HEK293 (cell line): ENCODE results near the gene KLHL8.

Experiments
- BCL11A ChIP-seq: fragments of 450-650 bp; formaldehyde crosslinking; IDR thresholded peaks from 2 replicates; pipeline ENCODE4 v1.5.1; 2016; ENCODE audit warnings: low read depth, missing biosample characterization, missing genetic modification characterization
- GLIS2 ChIP-seq: fragments of 450-650 bp; formaldehyde crosslinking; IDR thresholded peaks from 2 replicates; pipeline ENCODE4 v1.5.1; 2016; ENCODE audit warnings: missing biosample characterization, missing genetic modification characterization
- MYNN ChIP-seq: fragments of 450-650 bp; formaldehyde crosslinking; IDR thresholded peaks from 2 replicates; pipeline ENCODE4 v1.5.1; 2016; ENCODE audit warnings: missing biosample characterization, missing genetic modification characterization, borderline replicate concordance
- REPIN1 ChIP-seq: fragments of 450-650 bp; formaldehyde crosslinking; IDR thresholded peaks from 2 replicates; pipeline ENCODE4 v1.5.1; 2017; ENCODE audit warnings: missing biosample characterization, missing genetic modification characterization, low read depth
- TCF7L2 ChIP-seq: IDR thresholded peaks from 2 replicates; pipeline ENCODE4 v1.6.1; 2011; ENCODE audit warnings: low read depth, mild to moderate bottlenecking, inconsistent platforms, low read length, moderate library complexity, borderline replicate concordance
- ZBTB20 ChIP-seq: fragments of 450-650 bp; formaldehyde crosslinking; IDR thresholded peaks from 2 replicates; pipeline ENCODE4 v1.5.1; 2016; ENCODE audit warnings: missing biosample characterization, missing genetic modification characterization
- ZEB2 ChIP-seq: fragments of 450-650 bp; formaldehyde crosslinking; IDR thresholded peaks from 2 replicates; pipeline ENCODE4 v1.5.1; 2016; ENCODE audit warnings: missing biosample characterization, missing genetic modification characterization
- ZFP37 ChIP-seq: fragments of 450-650 bp; formaldehyde crosslinking; IDR thresholded peaks from 2 replicates; pipeline ENCODE4 v1.5.1; 2016; ENCODE audit warnings: missing biosample characterization, missing genetic modification characterization
- ZNF114 ChIP-seq: fragments of 450-650 bp; formaldehyde crosslinking; IDR thresholded peaks from 2 replicates; pipeline ENCODE4 v1.5.0; 2017; ENCODE audit warnings: missing biosample characterization, missing genetic modification characterization
- ZNF155 ChIP-seq: fragments of 450-650 bp; formaldehyde crosslinking; IDR thresholded peaks from 2 replicates; pipeline ENCODE4 v1.5.1; 2016; ENCODE audit warnings: missing biosample characterization, missing genetic modification characterization
- ZNF202 ChIP-seq: fragments of 450-650 bp; formaldehyde crosslinking; IDR thresholded peaks from 2 replicates; pipeline ENCODE4 v1.5.1; 2016; ENCODE audit warnings: missing biosample characterization, missing genetic modification characterization, borderline replicate concordance
- ZNF280D ChIP-seq: fragments of 450-650 bp; formaldehyde crosslinking; IDR thresholded peaks from 2 replicates; pipeline ENCODE4 v1.5.1; 2016; ENCODE audit warnings: missing biosample characterization, missing genetic modification characterization
- ZNF302 ChIP-seq: fragments of 450-650 bp; formaldehyde crosslinking; IDR thresholded peaks from 2 replicates; pipeline ENCODE4 v1.5.1; 2016; ENCODE audit warnings: missing biosample characterization, missing genetic modification characterization, low read depth
- ZNF341 ChIP-seq: fragments of 450-650 bp; formaldehyde crosslinking; IDR thresholded peaks from 2 replicates; pipeline ENCODE4; 2016; ENCODE audit warnings: low read depth, missing biosample characterization, missing genetic modification characterization
- ZNF501 ChIP-seq: fragments of 450-650 bp; formaldehyde crosslinking; IDR thresholded peaks from 2 replicates; pipeline ENCODE4 v1.5.1; 2016; ENCODE audit warnings: missing biosample characterization, missing genetic modification characterization
- ZNF571 ChIP-seq: fragments of 450-650 bp; formaldehyde crosslinking; IDR thresholded peaks from 2 replicates; pipeline ENCODE4 v1.5.0; 2017; ENCODE audit warnings: missing biosample characterization, missing genetic modification characterization
- ZNF664 ChIP-seq: fragments of 450-650 bp; formaldehyde crosslinking; IDR thresholded peaks from 2 replicates; pipeline ENCODE4 v1.5.1; 2016; ENCODE audit warnings: missing biosample characterization, missing genetic modification characterization
- ZNF670 ChIP-seq: fragments of 450-650 bp; formaldehyde crosslinking; IDR thresholded peaks from 2 replicates; pipeline ENCODE4 v1.5.1; 2016; ENCODE audit warnings: missing biosample characterization, missing genetic modification characterization, low read depth
- ZNF785 ChIP-seq: fragments of 450-650 bp; formaldehyde crosslinking; IDR thresholded peaks from 2 replicates; pipeline ENCODE4 v1.5.1; 2016; ENCODE audit warnings: missing biosample characterization, missing genetic modification characterization
- TF ChIP-seq, protein P1 (sequence below): fragments of 450-650 bp; formaldehyde crosslinking; IDR thresholded peaks from 2 replicates; pipeline ENCODE4 v1.5.1; 2016; ENCODE audit warnings: missing biosample characterization, missing genetic modification characterization
- TF ChIP-seq, protein P2 (sequence below): fragments of 450-650 bp; formaldehyde crosslinking; IDR thresholded peaks from 2 replicates; pipeline ENCODE4 v1.5.1; 2016; ENCODE audit warnings: missing biosample characterization, missing genetic modification characterization
- TF ChIP-seq, protein P3 (sequence below): fragments of 450-650 bp; formaldehyde crosslinking; IDR thresholded peaks from 2 replicates; pipeline ENCODE4 v1.5.1; 2016; ENCODE audit warnings: missing biosample characterization, missing genetic modification characterization
- TF ChIP-seq, protein P4 (sequence below): fragments of 450-650 bp; formaldehyde crosslinking; IDR thresholded peaks from 2 replicates; pipeline ENCODE4 v1.5.1; 2016; ENCODE audit warnings: missing biosample characterization, missing genetic modification characterization, borderline replicate concordance
- TF ChIP-seq, protein P5 (sequence below): fragments of 450-650 bp; formaldehyde crosslinking; conservative IDR thresholded peaks from 2 replicates; pipeline ENCODE4 v1.5.1; 2016; ENCODE audit warnings: low read depth, missing biosample characterization, missing genetic modification characterization

Gene KLHL8

DNA sequence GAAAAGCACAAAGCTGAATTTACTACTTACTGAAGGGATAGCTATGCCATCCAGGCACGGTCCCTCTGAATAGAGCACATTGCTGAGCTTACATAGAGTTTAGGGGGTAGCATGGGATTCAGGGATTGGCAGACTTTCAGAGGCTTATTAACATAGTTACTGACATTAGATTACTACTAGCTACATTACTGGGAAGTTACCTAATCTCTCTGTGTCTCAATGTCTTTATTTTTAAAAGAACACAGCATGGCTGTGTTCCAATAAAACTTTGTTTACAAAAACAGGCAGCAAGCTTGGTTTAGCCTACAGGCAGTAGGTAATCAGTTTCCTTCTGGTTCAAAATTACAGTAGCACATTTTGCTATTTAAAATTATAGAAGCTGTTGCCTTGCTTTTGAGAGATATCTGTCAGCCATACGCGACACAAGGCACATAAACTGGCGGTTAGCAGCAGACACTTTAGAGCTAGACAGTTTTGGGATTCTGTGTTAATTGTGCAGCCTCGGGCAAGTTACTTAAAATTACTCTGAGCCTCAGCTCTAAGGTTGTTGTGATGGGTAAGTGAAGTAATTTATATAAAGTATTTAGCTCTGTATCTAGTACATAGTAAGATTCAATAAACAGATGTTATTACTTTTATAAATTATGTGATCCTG lies 6.9 kb downstream of the KLHL8 start (continued):
- TF ChIP-seq, protein P1, sequence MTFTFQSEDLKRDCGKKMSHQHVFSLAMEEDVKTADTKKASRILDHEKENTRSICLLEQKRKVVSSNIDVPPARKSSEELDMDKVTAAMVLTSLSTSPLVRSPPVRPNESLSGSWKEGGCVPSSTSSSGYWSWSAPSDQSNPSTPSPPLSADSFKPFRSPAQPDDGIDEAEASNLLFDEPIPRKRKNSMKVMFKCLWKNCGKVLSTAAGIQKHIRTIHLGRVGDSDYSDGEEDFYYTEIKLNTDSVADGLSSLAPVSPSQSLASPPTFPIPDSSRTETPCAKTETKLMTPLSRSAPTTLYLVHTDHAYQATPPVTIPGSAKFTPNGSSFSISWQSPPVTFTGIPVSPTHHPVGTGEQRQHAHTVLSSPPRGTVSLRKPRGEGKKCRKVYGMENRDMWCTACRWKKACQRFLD (tag by site-specific recombination): no peak
- TF ChIP-seq ZNF280D (tag by site-specific recombination) (no peak), ZBTB20 (tag by site-specific recombination) (no peak), ZEB2 (tag by site-specific recombination) (no peak), BCL11A (tag by site-specific recombination) (no peak), REPIN1 (tag by site-specific recombination) (no peak), ZNF341 (peak; percentile 50; the same call in 1 of the 2 replicates), MYNN (tag by site-specific recombination) (no peak), TCF7L2 (no peak), ZNF202 (tag by site-specific recombination) (no peak), ZNF302 (tag by site-specific recombination) (no peak), ZNF114 (tag by site-specific recombination) (no peak), ZFP37 (no peak), ZNF664 (no peak), GLIS2 (tag by site-specific recombination) (no peak), ZNF571 (tag by site-specific recombination) (no peak), ZNF670 (tag by site-specific recombination) (no peak), ZNF785 (tag by site-specific recombination) (no peak), ZNF155 (tag by site-specific recombination) (no peak), ZNF501 (tag by site-specific recombination) (0 out of 2 replicates have a peak, but pooled peaks have one; percentile 24)
- TF ChIP-seq, protein P2, sequence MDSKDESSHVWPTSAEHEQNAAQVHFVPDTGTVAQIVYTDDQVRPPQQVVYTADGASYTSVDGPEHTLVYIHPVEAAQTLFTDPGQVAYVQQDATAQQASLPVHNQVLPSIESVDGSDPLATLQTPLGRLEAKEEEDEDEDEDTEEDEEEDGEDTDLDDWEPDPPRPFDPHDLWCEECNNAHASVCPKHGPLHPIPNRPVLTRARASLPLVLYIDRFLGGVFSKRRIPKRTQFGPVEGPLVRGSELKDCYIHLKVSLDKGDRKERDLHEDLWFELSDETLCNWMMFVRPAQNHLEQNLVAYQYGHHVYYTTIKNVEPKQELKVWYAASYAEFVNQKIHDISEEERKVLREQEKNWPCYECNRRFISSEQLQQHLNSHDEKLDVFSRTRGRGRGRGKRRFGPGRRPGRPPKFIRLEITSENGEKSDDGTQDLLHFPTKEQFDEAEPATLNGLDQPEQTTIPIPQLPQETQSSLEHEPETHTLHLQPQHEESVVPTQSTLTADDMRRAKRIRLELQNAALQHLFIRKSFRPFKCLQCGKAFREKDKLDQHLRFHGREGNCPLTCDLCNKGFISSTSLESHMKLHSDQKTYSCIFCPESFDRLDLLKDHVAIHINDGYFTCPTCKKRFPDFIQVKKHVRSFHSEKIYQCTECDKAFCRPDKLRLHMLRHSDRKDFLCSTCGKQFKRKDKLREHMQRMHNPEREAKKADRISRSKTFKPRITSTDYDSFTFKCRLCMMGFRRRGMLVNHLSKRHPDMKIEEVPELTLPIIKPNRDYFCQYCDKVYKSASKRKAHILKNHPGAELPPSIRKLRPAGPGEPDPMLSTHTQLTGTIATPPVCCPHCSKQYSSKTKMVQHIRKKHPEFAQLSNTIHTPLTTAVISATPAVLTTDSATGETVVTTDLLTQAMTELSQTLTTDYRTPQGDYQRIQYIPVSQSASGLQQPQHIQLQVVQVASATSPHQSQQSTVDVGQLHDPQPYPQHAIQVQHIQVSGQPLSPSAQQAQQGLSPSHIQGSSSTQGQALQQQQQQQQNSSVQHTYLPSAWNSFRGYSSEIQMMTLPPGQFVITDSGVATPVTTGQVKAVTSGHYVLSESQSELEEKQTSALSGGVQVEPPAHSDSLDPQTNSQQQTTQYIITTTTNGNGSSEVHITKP (tag by site-specific recombination): peak; percentile 38; the same call in 1 of the 2 replicates
- TF ChIP-seq, protein P3, sequence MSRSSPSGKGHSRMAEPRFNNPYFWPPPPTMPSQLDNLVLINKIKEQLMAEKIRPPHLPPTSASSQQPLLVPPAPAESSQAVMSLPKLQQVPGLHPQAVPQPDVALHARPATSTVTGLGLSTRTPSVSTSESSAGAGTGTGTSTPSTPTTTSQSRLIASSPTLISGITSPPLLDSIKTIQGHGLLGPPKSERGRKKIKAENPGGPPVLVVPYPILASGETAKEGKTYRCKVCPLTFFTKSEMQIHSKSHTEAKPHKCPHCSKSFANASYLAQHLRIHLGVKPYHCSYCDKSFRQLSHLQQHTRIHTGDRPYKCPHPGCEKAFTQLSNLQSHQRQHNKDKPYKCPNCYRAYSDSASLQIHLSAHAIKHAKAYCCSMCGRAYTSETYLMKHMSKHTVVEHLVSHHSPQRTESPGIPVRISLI (tag by site-specific recombination): no peak
- TF ChIP-seq, protein P4, sequence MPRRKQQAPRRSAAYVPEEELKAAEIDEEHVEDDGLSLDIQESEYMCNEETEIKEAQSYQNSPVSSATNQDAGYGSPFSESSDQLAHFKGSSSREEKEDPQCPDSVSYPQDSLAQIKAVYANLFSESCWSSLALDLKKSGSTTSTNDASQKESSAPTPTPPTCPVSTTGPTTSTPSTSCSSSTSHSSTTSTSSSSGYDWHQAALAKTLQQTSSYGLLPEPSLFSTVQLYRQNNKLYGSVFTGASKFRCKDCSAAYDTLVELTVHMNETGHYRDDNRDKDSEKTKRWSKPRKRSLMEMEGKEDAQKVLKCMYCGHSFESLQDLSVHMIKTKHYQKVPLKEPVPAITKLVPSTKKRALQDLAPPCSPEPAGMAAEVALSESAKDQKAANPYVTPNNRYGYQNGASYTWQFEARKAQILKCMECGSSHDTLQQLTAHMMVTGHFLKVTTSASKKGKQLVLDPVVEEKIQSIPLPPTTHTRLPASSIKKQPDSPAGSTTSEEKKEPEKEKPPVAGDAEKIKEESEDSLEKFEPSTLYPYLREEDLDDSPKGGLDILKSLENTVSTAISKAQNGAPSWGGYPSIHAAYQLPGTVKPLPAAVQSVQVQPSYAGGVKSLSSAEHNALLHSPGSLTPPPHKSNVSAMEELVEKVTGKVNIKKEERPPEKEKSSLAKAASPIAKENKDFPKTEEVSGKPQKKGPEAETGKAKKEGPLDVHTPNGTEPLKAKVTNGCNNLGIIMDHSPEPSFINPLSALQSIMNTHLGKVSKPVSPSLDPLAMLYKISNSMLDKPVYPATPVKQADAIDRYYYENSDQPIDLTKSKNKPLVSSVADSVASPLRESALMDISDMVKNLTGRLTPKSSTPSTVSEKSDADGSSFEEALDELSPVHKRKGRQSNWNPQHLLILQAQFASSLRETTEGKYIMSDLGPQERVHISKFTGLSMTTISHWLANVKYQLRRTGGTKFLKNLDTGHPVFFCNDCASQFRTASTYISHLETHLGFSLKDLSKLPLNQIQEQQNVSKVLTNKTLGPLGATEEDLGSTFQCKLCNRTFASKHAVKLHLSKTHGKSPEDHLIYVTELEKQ: no peak
- TF ChIP-seq, protein P5, sequence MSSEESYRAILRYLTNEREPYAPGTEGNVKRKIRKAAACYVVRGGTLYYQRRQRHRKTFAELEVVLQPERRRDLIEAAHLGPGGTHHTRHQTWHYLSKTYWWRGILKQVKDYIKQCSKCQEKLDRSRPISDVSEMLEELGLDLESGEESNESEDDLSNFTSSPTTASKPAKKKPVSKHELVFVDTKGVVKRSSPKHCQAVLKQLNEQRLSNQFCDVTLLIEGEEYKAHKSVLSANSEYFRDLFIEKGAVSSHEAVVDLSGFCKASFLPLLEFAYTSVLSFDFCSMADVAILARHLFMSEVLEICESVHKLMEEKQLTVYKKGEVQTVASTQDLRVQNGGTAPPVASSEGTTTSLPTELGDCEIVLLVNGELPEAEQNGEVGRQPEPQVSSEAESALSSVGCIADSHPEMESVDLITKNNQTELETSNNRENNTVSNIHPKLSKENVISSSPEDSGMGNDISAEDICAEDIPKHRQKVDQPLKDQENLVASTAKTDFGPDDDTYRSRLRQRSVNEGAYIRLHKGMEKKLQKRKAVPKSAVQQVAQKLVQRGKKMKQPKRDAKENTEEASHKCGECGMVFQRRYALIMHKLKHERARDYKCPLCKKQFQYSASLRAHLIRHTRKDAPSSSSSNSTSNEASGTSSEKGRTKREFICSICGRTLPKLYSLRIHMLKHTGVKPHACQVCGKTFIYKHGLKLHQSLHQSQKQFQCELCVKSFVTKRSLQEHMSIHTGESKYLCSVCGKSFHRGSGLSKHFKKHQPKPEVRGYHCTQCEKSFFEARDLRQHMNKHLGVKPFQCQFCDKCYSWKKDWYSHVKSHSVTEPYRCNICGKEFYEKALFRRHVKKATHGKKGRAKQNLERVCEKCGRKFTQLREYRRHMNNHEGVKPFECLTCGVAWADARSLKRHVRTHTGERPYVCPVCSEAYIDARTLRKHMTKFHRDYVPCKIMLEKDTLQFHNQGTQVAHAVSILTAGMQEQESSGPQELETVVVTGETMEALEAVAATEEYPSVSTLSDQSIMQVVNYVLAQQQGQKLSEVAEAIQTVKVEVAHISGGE (tag by site-specific recombination): 0 out of 2 replicates have a peak, but pooled peaks have one; percentile 25
